ENCODE data around the gene TCF20.

TCF20 gene

GRCh38 chr22:42294034-42294985 is 23.9 kb upstream of the TCF20 start:
- DNase-seq (ENCODE audit: insufficient read length, low spot score) (peak; percentile 71), FAIRE-seq (no peak)
- TF ChIP-seq POLR2A (IDR thresholded peaks at IDR 0.05; ENCODE audit: low read depth, low read length), result no peak

- no peak for TF ChIP-seq POLR2A (IDR thresholded peaks at IDR 0.05; ENCODE audit: low read depth, low read length)
- no peak for FAIRE-seq
- DNase-seq (ENCODE audit: insufficient read length, low spot score), result no peak
These were observed 22.5 kb upstream of the TCF20 start for GRCh38 chr22:42292732-42293520.

GRCh38 chr22:42291287-42291686 is 20.8 kb upstream of the TCF20 start:
- no peak for TF ChIP-seq POLR2A (IDR thresholded peaks at IDR 0.05; ENCODE audit: low read depth, low read length)
- DNase-seq (ENCODE audit: insufficient read length, low spot score) (no peak), FAIRE-seq (no peak)

- DNase-seq (ENCODE audit: insufficient read length, low spot score) (no peak), FAIRE-seq (no peak)
- TF ChIP-seq POLR2A (IDR thresholded peaks at IDR 0.05; ENCODE audit: low read depth, low read length), result no peak
These were observed 19.5 kb upstream of the TCF20 start for GRCh38 chr22:42289671-42290541.

- TF ChIP-seq POLR2A (IDR thresholded peaks at IDR 0.05; ENCODE audit: low read depth, low read length), result no peak
- DNase-seq (ENCODE audit: insufficient read length, low spot score) (no peak), FAIRE-seq (no peak)
These were observed 18.3 kb upstream of the TCF20 start for GRCh38 chr22:42288791-42289190.

GRCh38 chr22:42287174-42287890 is 16.9 kb upstream of the TCF20 start:
- DNase-seq (ENCODE audit: insufficient read length, low spot score) (no peak), FAIRE-seq (no peak)
- no peak for TF ChIP-seq POLR2A (IDR thresholded peaks at IDR 0.05; ENCODE audit: low read depth, low read length)

GRCh38 chr22:42286205-42286604 is 15.8 kb upstream of the TCF20 start:
- TF ChIP-seq POLR2A (IDR thresholded peaks at IDR 0.05; ENCODE audit: low read depth, low read length), result no peak
- DNase-seq (ENCODE audit: insufficient read length, low spot score) (no peak), FAIRE-seq (no peak)

GRCh38 chr22:42285604-42286003 is 15.2 kb upstream of the TCF20 start:
- no peak for DNase-seq (ENCODE audit: insufficient read length, low spot score)
- FAIRE-seq, result no peak
- no peak for TF ChIP-seq POLR2A (IDR thresholded peaks at IDR 0.05; ENCODE audit: low read depth, low read length)

- FAIRE-seq, result no peak
- no peak for DNase-seq (ENCODE audit: insufficient read length, low spot score)
- no peak for TF ChIP-seq POLR2A (IDR thresholded peaks at IDR 0.05; ENCODE audit: low read depth, low read length)
These were observed 14.3 kb upstream of the TCF20 start for GRCh38 chr22:42284643-42285181.

GRCh38 chr22:42284202-42284591 is 13.7 kb upstream of the TCF20 start:
- FAIRE-seq, result no peak
- no peak for DNase-seq (ENCODE audit: insufficient read length, low spot score)
- TF ChIP-seq POLR2A (IDR thresholded peaks at IDR 0.05; ENCODE audit: low read depth, low read length), result no peak

GRCh38 chr22:42283278-42284201 is 13.1 kb upstream of the TCF20 start:
- DNase-seq (ENCODE audit: insufficient read length, low spot score) (no peak), FAIRE-seq (no peak)
- TF ChIP-seq POLR2A (IDR thresholded peaks at IDR 0.05; ENCODE audit: low read depth, low read length), result no peak

- DNase-seq (ENCODE audit: insufficient read length, low spot score) (no peak), FAIRE-seq (no peak)
- TF ChIP-seq POLR2A (IDR thresholded peaks at IDR 0.05; ENCODE audit: low read depth, low read length), result no peak
These were observed 12.5 kb upstream of the TCF20 start for GRCh38 chr22:42282943-42283277.

Data from H54 (cell line).